GM19395 (cell line): Measurements from ENCODE around the gene AARS1.
A peak's percentile ranks its signal among the peaks of the same experiment; 100 is the strongest.
"Not testable (repeated sequence)": the region's sequence is repeated elsewhere in the genome, so short reads cannot be mapped to it uniquely, and the experiment has no call there.

Source experiments
- ATAC-seq: cut with Tn5 transposase; IDR thresholded peaks from one replicate; pipeline ENCODE4 v1.9.1; 2021; ENCODE audit warnings: mild to moderate bottlenecking, moderate library complexity; ENCODE audit not compliant: unreplicated experiment

Gene AARS1

DNA sequence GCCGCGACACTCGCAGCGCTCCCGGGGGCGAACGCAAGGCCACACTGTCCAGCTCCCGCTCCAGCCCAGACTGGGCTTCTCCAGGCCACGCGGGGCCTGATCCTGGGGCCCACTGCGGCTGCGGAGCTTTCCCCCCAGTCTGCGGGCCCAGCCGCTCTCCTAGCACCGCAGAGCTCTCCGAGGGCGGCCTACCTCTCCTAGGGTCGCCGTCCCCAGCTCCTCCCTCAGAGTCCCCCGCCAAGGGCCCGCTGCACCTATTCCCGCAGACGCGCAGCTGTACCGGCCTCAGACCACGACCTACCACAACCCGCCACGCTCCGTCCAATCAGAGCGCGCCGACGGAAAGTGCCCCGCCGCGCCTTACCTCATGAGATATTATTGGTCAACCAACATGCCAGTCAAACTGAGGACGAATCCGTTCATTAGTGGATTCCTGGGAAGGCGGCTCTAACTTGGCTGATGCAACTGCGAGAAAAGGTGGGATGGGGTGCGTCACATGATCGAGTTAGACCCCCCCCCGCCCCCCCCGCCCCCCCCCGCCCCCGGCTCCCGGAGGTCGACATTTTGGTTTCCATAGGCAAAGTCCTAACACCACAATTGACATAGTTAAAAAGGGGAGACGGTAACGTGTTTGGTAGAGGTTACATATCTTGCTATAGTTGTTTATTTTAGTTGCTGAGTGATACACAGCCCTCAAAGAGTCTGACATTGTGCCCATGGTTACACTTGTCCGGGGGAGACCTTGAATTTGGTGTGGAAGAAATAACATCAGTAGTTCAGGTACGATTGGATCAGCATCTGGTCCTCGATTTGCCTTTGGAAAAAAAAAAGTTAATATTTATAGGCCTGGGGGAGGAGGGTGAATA, at the start of gene AARS1:
TSS of gene AARS1 (minus strand) at position 278 of the 866 bp plus-strand sequence. CDS start 6,743 bp downstream, outside the sequence.
- peak; percentile 94 for ATAC-seq

DNA sequence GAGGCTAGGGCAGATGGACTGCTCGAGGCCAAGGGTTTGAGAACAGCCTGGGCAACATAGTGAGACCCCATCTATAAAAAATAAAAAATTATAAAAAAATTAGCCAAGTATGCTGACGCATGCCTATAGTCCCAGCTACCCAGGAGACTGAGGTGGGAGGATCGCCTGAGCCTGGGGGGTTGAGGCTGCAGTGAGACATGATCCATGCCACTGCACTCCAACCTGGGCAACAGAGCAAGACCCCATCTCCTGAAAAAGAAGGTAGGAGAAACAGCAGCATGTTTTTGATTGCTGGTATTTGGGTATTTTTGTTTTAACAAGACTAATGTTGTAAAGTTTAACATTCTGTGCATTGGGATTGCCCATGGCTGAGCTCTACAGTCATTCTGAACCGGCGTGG, 48.5 kb upstream of the AARS1 start:
- ATAC-seq = no peak

DNA sequence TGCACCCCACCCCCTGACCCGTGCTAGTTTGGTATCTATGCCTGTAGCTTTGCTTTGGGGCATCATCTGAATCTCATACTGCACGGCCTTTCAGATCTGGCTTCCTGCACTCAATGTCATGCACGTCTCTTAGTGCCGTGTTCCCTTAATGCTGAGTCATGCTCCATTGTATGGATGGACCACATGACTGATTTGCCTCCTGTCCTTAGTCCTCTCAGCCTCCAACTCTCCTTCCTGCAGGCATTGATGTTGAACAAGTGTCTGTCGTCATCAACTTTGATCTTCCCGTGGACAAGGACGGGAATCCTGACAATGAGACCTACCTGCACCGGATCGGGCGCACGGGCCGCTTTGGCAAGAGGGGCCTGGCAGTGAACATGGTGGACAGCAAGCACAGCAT, 43.4 kb upstream of the AARS1 start:
- ATAC-seq = not testable (repeated sequence)

DNA sequence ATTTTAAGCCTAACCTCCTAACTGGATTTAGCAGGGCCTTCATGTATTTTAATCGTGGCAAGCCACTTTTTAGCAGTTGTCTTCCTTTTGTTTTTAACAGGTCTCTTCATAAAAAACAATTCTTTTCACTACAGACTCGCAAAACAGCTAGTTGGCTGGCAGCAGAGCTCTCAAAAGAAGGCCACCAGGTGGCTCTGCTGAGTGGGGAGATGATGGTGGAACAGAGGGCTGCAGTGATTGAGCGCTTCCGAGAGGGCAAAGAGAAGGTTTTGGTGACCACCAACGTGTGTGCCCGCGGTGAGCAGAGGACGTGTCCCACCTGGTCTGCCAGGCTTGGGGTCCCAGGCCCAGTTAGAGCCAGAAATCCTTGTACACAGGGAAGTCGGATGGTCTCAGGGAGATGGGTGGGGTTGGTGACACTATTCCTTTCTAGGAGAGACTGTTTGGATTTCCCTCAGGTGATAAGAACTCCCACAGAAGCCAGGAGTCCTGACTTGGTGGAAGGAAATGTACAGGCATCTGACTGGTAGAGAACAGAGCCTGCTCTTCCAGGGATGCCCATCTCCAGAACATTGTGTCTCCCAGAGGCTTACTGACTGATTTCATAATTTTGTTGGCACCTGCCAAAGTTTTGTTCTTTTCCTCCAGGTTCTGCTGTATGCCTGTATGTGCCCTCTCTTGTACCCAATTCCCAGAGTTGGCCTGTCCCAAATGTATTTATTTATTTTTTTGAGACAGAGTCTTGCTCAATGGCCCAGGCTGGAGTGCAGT, 42.5 kb upstream of the AARS1 start:
- no peak for ATAC-seq

DNA sequence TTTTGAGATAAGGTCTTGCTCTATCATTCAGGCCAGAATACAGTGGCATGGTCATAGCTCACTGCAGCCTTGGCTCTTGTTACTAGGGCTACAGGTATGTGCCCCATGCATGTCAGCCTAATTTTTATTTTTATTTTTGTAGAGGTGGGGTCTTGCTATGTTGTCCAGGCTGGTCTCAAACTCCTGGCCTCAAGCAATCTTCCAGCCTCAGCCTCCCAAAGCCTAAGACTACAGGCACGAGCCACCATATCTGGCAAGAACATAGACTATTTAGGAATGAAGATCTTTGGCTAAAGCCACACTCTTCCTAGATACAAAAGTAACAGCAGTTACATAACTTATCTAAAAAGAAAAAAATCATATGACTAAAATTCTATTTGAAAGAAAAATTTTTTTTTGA, 41.8 kb upstream of the AARS1 start:
- no peak for ATAC-seq

DNA sequence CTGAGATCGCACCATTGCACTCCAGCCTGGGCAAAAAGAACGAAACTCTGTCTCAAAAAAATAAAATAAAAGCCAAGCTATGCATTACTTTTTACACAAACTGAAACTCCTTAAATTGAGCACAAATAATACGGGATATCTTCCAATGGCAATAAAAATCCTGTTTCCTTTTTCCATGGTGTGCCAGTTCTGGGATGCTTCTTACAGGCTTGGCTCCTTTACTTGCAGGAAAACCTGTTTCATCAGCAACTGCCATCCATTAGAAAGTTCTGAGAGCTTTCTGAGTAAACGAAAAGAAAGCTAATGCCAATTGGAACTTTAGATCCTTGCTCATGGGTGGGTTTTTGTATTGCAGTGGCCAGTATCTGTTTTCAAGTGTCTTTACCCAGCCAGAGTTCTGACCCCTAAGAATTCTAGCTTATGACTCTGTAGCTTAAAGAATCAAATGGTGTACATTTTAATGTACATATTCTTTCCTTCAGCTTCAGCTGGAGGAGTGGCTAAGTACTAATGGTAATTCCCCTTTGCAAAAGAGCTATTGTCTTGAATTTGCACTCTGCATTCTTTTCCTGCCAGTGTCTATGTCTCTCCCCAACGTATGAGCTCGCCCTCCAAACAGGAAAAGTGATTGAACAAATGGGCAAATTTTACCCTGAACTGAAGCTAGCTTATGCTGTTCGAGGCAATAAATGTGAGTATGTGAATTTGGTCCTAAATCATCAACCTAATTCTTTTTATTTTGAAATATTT, 35.9 kb upstream of the AARS1 start:
- no peak for ATAC-seq

DNA sequence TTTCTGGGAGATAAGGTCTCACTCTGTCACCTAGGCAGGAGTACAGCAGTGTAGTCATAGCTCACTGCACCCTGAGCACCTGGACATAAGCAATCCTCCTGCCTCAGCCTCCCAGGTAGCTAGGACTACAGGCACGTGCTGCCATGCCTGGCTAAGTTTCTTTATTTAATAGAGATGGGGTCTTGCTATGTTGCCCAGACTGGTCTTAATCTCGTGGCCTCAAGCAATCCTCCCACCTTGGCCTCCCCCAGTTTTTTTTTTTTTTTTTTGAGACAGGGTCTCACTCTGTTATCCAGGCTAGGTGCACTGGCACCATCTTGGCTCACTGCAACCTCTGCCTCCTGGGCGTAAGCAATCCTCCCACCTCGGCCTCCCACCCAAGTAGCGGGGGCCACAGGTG, 30.8 kb upstream of the AARS1 start:
- ATAC-seq = no peak

DNA sequence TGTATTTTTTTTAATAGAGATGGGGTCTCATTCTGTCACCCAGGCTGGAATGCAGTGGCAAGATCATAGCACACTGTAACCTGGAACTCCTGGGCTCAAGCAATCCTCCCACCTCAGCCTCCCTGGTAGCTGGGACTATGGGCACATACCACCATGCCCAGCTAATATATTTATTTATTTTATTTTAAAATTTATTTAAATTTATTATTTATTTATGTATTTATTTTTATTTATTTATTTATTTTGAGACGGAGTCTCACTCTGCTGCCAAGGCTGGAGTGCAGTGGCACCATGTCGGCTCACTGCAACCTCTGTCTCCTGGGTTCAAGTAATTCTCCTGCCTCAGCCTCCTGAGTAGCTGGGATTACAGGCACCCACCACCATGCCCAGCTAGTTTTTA, 18.4 kb upstream of the AARS1 start:
- ATAC-seq = not testable (repeated sequence)

DNA sequence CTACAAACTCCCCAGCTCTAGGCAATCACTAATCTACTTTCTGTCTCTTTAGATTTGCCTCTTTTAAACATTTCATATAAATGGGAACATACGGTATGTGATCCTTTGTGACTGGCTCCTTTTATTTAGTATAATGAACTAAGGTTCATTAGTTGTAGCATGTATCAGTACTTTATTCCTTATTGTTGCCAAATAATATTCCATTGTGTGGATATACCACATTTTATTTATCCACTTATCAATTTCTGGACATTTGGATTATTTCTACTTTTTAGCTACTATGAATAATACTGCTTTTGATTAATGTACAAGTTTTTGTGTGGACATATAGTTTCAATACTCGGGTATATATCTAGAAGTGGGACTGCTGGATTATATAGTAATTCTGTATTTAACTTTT, 17.6 kb upstream of the AARS1 start:
- no peak for ATAC-seq

DNA sequence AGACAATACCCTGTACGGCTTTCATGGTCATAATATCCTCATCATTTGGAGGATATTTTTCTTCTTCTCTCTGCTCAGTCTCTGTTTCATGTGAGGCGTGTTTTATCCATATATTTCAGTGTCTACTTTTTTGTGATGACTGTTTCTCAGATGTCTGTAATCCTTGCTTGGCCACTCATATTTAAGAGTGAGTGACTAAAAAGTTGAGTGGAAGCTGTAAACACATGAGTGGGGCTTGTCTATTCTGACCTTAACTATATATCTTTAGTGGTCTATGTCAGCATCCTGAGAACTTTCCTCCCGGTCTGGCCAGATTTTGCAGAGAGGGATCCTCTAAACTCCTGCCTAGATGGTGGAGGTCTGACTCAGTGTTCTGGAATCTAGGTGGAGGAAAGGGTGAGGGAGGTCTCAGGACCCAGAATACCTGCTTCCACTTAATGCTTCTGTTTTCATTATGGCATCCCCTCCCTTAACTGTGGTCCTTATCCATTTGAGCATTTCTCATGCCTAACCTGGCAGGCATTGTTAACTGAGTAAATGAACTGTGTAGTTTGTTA, 15.7 kb upstream of the AARS1 start:
- ATAC-seq = no peak

DNA sequence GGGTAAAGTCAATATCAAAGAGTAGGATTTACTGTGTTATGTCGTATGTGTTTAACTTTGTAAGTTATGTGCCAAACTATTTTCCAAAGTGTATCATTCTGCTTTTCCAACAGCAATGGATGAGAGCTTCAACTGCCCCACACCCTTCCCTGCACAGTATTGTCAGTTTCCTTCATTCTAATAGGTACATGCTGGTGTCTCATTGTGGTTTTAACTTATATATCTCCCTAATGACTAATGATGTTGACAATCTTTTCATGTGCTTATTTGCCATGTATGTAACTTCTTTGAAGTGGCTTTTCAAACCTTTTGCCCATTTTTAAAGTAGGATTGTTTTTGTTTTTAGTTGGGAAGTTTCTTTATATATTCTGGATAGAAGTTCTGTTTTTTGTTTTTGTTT, 13.4 kb upstream of the AARS1 start:
- no peak for ATAC-seq

DNA sequence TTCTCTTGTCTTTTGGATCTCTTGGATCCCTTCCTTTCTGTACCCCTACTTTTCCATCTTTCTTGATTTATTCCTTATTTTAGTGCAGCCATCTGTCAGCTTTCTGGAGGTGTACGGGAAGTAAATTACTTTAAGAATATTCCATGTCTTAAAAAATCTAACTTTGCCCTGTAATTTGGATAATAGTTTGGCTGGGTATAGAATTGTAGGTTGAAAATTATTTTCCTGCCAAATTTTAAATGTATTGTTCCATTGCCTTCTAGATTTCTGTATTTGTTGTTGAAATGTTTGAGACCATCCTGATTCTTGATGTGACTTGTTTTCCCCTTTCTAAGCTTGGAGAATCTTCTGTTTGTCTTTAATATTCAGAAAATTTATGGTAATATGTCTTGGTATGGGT, 11.8 kb upstream of the AARS1 start:
- no peak for ATAC-seq

DNA sequence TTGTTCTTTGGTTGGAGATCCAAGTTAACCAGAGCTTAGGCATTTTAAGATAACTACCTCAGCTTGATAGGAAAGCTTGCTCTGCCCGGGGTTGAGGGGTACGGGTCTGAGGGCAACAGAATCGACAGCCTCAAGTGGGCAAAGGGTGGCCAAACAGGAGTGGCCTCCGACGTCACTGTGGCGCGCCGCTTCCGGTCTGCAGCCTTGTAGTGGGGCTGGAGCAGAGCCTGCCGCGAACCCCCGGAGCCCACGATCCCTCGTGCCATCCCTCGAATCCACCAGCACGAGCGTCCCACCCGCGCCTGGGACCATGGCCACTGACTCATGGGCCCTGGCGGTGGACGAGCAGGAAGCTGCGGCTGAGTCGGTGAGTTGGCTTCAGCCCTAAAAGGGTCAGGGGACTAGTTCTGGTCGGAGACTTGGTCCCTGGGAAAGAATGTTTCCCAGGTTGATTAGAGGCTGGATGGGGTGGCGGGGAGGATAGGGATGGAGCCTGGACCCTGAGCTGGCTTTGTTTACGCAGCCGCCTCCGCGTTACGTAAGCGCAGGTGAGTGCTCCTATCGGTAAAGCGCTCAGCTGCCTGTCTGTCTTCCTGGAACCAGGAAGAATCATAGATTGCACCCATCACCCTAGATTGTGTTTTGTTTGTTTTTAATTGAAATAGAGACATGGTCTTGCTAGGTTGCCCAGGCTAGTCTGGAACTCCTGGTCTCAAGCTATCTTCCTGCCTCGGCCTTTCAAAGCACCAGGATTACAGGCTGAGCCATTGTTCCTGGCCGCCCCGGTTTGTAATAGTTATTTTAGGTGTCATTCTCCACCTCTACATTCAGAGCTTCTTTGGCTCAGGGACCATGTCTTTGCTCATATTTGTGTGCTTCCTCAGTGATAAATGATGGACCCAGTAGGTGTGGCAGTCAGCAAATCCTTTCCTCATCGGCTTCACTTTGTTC, 10.0 kb upstream of the AARS1 start, which contains the start of gene DDX19B:
TSS of gene DDX19B (plus strand) at position 199 of the 951 bp plus-strand sequence. CDS start at position 311, 112 bp downstream.
- ATAC-seq = peak; percentile 76

DNA sequence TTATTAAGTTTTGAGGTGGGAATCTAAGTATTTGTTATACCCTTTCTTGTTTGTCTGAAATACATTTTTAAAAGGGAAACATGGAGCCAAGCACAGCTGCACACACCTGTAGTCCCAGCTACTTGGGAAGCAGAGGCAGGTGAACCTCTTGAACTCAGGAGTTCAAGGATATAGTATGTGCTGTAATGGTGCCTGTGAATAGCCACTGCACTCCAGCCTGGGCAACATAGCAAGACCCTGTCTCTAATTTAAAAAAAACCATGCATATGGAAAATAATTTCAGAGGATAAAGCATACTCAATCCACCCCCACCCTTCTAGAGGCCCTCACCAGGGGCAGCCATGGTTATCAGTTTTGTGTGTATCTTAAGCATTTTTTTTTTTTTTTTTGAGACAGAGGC, 6.3 kb upstream of the AARS1 start:
- ATAC-seq = no peak

DNA sequence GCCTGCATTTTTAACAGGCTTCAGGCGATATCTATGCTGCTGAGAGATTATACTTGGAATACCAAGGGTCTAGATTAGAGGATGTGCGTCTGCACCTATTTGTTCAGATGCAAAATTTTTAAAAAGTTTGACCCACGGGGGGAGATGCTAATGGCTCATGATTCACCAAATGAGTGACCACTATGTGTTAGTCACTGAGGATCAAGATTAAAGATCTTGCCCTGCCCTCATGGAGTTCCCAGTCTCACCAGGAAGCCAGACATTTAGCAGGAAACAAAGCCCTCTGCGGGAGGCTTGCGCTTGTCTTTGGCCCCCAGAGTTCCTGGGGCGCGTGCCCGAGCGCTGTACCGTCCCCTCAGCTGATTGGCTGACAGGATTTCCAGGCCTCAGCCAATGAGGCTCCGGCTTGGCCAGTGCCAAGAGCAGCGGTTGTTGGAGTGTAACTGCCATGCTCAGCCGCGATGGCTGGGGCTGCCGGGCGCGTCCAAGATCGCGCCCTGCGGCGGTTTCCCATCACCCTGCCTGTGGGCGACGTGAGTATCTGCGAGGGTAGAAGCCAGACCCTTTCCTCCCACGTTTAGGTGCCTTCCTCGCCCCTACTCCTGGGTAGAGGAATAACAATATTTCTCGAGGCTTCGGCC, 5.2 kb upstream of the AARS1 start:
- no peak for ATAC-seq

DNA sequence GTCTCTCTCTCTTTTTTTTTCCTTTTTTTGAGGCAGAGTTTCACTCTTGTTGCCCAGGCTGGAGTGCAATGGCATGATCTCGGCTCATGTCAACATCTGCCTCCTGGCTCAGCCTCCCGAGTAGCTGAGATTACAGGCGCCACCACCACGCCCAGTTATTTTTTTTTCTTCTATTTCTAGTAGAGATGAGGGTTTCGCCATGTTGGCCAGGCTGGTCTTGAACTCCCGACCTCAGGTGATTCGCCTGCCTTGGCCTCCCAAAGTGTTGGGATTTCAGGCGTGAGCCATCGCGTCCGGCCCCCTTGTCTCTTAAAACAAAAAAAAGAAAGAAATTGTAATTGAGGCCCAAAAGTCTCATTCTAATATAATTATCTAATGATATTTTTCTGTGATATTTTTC, 2.8 kb upstream of the AARS1 start:
- ATAC-seq = not testable (repeated sequence)

DNA sequence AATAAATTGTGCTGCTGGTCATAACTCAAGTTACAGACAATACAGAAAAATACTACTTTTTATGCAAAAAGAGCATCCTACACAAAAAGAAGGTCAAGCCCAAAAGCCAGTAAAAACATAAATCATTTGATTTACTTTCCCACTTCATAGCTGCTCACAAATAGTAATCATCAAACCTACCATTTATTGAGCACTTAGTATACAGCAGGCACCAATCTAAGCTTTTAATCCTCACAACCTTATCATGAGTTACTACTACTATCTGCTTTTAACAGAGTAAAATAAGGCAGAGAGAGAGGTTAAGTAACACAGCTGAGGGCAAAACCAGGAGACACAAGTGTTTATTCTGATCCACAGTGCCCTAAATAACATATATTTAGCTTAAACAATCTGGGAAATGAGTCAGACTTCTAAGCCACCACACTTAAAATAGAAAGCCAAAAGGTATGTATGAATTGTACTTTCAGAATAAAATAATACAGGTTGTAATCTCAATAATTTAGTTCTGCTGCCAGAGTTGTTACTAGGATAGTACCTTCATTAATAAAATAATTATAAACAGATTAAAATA, 1.7 kb upstream of the AARS1 start:
- ATAC-seq = no peak

DNA sequence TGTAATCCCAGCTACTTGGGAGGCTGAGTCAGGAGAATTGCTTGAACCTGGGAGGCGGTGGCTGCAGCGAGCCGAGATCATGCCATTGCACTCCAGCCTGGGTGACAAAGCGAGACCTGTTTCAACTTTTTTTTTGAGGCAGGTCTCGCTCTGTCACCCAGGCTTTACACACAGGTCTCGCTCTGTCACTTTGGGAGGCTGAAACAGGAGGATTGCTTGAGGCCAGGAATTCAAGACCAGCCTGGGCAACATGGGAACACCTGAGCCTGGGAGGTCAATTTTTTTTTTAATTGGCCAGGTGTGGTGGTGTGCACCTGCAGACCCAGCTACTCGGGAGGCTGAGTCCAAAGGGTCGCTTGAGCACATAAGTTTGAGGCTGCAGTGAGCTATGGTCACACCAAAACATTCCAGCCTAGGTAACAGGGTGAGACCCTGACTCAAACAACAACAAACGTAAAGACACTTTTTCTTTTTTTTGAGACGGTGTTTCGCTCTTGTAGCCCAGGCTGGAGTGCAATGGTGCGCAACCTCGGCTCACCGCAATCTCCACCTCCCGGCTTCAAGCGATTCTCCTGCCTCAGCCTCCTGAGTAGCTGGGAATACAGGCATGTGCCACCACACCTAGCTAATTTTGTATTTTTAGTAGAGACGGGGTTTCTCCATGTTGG, 1.9 kb downstream of the AARS1 start:
- ATAC-seq = not testable (repeated sequence)
